ENCODE data around the gene CLMP.

CLMP gene, protein sequence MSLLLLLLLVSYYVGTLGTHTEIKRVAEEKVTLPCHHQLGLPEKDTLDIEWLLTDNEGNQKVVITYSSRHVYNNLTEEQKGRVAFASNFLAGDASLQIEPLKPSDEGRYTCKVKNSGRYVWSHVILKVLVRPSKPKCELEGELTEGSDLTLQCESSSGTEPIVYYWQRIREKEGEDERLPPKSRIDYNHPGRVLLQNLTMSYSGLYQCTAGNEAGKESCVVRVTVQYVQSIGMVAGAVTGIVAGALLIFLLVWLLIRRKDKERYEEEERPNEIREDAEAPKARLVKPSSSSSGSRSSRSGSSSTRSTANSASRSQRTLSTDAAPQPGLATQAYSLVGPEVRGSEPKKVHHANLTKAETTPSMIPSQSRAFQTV

GRCh38 chr11:123195188-123196059, at the start of gene CLMP:
Gene CLMP (minus strand): TSS chr11:123195248. CDS start chr11:123194940, 308 bp downstream.
- no peak for DNase-seq

GRCh38 chr11:123241874-123242543, 47.0 kb upstream of the CLMP start:
- DNase-seq, result no peak

DNA sequence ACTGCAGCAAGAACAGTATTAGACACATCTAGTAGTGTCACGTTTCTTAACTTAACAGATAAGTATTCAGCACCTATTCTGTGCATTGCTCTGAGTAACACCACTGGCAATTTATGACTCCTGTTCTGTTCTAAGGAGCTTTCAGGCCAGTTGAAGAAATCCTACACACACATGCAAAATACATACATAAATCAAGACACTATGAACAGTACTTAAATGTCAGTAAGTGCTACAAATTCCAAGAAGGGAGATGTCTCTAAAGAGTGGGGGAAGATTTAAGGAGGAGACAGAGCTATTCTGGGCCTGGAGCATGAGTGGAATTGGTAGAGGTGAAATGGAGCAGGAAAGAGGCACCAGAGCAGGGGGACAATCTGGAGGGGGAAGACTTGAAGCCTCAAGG, 46.2 kb upstream of the CLMP start:
- DNase-seq, result no peak

- DNase-seq, result no peak
Measured at GRCh38 chr11:123239191-123240150, 44.4 kb upstream of the CLMP start.

GRCh38 chr11:123238297-123238696, 43.2 kb upstream of the CLMP start:
- no peak for DNase-seq

DNA sequence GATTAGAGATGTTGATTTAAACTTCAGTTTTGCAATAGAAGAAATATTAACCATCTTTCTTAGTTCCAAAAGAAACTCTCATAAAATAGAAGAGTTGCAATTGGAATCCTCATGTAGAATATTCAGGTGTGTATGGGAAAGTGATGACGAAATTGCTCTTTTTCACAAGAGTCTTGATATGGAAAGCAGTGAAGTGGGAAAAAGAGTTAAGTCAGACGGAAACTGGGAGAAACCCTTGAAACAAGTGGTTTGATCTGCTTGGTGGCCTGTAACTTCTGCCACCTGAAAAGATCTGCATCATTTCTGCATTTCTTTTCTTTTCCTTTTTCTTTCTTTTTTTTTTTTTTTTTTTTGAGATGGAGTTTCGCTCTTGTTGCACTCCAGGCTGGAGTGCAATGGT, 41.8 kb upstream of the CLMP start:
- DNase-seq, result no peak

GRCh38 chr11:123235656-123236261, 40.7 kb upstream of the CLMP start:
- DNase-seq, result no peak

DNA sequence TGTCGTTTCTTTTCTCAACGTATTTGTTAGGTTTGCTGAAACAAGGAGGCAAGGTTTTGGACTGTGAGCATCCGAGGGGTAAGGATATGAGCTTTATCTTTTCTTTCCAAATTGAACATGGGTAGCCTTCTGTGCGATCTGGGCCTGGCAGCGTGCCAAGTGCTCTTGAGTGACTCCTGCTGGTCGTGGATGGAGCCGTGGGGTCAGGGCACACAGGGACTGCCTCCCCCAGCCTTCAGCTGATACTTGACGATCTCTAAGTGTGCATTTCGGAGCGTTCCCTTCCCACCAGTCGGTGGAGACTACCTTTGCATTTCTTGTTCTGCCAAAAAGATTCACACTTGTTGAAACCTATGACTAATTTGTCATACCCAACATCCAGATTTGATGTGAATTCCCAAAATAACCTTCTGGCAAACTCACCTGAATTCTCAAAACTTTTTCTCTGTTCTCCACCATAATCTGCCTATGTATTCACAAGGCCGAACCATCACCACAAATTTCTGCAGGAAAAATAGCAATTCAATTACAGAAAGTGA, 40.1 kb upstream of the CLMP start:
- peak in 5 of 6 experiments; percentile 12 to 49 (median 25) for DNase-seq

- DNase-seq, result no peak
Measured at GRCh38 chr11:123233975-123234334, 38.9 kb upstream of the CLMP start.

- DNase-seq, result peak in 1 of 6 experiments; percentile 16
Measured at GRCh38 chr11:123233280-123233974, 38.4 kb upstream of the CLMP start.

DNA sequence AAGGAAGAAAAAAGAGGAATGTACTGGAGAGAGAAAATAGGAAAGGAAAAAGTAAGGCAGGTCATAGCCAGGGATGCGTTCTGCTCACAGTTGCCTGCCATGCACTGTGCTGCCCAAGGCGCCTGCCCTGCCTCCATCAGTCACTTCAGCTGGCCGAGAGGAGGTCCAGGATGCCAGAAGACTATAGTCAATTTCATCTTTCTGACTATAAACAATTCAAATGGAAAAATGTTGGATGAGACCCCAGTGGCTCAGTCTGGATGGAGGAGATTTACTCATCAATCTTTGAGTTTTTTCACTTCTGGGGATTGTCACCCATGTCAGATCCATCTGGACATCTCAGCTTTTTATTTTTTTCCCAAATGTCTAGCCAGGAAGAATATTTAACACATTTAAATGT, 36.7 kb upstream of the CLMP start:
- DNase-seq, result no peak

DNA sequence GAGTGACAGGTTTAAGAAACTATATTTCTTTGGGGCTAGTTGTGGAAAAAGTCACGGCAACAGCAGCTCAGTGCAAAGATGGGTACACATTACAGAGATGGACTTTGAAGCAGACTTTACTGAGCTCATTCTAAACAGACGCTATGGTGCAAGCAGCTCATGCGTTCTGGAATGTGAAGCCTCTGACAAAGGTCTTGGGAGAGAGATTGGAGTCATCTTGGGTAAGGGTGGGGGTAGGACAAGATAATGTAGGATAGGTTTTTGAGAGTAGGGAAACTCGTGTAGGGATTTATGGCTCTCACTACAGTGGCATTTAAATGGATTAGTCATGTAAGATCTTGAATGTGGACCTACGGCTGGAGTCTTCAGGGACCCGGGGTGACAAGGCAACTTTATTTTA, 36.2 kb upstream of the CLMP start:
- no peak for DNase-seq

DNA sequence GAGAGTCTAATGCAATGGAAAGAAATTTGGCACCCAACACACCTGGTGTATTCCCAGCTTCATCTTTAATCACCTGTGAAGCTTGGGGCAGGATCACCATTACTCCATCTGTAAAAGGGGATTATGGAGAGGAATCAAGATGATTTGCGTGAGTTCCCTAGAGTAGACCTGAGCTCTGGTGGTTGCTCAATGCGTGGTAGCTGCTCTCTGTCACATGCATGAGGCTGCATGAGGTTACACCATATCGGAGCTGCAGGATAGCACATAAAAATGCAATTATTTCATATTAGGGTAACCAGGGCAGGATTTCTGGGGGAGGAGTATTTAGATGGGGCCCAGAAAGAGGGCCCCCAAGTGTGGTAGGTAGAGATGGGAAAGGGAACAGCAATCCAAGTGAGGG, 35.3 kb upstream of the CLMP start:
- no peak for DNase-seq

DNA sequence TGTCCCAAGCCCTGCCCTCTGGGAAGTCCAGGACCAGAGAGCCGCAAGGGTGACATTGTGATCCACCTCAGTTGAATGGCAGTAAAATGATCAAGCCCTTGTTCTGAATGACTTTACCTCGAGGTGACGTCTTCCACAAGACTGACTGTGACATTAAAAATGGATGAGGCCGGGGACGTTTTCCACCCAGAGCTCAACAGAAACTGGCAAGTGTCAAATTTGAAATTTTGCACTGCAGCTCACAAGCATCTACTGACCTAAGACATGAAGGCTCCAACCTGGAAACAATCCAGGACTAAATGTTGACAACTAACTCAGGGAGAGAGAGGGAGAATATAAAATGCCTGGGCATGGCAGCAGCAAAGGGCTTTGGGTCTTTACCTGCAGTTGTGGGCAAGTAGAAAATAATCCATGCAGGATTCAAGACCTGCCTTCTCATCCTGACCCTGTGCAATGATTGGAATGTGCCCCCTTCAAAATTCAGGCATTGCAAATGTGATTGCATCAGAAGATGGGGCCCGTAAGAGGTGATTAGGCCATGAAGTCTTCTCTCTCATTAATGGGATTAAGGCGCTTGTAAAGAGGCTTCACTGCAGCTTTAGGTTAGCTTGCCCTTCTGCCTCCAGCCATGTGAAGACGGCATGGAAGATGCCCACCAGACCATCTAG, 33.6 kb upstream of the CLMP start:
- no peak for DNase-seq

DNA sequence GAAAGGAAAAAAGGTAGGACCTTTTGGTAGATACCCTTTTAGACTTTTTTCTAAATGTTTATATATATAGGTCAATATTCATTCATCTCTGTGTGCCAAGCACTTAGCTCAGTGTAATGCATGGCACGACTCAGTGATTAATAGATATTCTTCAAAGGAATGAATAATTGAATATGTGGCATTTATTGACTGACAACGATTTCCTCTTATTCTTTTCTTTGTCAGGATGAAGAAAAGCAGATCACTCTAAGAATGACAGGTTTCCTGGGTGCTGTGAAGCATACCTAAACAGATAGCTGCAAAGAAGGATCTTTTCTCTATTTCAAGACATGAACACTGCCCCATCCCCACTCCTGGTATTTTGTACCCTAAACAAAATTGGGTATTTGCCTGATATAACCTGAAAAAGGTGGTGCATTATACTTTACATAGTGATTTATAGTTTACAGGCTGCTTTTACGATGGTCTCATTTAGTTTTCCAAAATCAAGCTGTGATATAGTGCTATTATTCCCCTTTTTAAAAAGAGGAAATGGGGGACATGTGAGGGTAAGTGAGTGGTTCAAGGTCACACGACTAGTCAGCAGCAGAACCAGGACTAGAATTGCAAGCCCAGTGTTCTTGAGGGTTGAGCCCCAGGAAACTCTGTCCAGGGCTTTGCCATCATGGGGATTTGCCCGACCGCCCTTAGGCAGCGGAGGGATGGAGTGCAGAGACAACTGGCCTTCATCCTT, 32.9 kb upstream of the CLMP start:
- no peak for DNase-seq

DNA sequence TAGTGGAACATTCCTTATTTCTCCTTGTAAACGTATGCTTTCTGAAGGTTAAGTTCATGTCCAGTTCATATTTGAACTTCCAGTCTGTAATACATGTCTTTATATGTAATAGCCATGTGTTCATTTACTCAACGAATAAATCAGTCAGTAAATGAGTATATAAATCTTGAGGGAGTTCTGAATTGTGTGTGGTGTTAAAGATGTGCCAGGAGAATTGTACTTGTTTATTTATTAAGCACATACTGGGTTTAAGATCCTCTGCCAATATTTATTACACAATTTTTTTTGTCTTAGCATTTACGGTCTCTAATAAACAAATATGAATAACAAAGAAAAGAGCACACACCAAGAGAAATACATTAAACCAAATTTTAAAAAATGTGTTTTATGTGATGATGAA, 26.5 kb upstream of the CLMP start:
- no peak for DNase-seq

- DNase-seq, result no peak
Measured at GRCh38 chr11:123221096-123221561, 26.1 kb upstream of the CLMP start.

DNA sequence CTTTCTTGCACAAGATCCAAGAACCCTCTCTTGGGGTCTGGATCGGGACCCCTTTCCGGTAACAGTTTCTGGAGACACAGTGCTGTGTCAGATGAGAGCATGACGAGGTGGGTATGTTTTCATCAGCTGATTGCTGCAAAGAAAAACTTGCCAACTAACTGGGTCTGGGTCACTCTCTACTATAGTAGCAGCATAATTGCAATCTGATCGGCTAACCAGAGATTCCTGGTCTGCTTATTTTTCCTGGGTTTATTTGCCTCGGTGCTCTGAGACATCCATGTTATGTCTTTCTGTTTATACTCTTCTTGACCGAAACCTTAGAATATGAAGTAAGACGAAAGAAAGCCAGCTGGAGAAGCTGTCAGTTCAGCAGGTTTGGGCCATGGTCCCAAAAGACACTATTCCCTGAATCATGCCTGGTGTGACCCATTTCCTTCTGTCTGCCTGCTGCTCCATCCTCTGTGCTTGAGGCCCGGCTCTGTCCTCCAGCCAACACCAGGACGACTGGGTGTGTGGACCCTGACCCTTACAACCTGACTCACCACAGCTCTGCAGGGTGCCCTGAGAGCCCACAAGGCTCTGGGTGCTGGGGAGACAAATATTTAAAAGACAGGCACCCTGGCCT, 24.1 kb upstream of the CLMP start:
- DNase-seq, result no peak

DNA sequence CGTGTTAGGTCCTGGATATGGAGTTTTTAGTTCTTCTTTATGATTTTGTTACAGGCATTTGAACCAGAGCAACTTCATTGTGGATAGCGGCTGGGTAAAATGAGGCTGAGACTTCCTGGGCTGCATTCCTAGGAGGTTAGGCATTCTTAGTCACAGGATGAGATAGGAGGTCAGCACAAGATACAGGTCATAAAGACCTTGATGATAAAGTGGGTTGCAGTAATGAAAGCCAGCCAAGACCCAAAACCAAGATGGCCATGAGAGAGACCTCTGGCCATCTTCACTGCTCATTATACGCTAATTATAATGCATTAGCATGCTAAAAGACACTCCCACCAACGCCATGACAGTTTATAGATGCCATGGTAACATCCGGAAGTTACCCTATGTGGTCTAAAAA, 23.4 kb upstream of the CLMP start:
- DNase-seq, result no peak
